ENCODE results near the gene CD207.
"Not testable (repeated sequence)": the region's sequence is repeated elsewhere in the genome, so short reads cannot be mapped to it uniquely, and the experiment has no call there.

Gene CD207
- total RNA-seq: 0 to 1.2 (median 0) reads per million in 17 experiments

DNA sequence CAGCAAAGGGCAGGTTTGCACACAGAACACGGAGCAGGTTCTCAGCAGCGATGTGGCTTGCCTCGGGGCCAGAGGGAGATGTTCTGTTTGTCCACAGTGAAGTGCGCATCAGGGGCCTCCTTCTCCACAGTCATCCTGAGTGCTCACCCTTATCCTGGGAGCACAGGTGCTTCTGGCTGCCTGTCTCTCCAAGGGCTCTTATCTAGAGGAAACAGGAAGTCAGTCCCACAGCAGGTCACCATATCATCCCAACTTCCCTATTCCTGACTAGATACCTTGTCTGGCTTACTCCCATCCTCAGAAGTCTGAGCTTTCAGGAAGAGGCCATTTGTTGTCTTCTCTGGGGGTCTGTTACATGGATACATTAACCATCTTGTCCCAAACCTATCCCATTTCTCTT, at the start of gene CD207:
Gene CD207 (minus strand): TSS at position 174 of the 400 bp plus-strand sequence. CDS start 40 bp downstream, at position 134.
- peak in 1 of 4 experiments; percentile 31 for DNase-seq

DNA sequence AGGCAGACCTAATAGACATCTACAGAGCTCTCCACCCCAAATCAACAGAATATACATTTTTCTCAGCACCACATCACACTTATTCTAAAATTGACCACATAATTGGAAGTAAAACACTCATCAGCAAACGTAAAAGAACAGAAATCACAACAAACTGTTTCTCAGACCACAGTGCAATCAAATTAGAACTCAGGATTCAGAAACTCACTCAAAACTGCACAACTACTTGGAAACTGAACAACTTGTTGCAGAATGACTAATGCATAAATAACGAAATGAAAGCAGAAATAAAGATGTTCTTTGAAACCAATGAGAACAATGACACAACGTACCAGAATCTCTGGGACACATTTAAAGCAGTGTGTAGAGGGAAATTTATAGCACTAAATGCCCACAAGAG, 42.9 kb upstream of the CD207 start:
- DNase-seq: not testable (repeated sequence)

DNA sequence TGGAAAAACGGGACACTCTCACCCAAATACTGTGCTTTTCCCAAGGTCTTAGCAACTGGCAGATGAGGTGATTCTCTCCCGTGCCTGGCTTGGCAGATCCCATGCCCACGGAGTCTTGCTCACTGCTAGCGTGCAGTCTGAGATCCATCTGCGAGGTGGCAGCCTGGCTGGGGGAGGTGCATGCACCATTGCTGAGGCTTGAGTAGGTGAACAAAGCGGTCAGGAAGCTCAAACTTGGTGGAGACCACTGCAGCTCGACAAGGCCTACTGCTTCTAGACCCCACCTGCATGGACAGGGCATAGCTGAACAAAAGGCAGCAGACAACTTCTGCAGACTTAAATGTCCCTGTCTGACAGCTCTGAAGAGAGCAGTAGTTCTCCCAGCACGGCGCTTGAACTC, 40.5 kb upstream of the CD207 start:
- not testable (repeated sequence) for DNase-seq

DNA sequence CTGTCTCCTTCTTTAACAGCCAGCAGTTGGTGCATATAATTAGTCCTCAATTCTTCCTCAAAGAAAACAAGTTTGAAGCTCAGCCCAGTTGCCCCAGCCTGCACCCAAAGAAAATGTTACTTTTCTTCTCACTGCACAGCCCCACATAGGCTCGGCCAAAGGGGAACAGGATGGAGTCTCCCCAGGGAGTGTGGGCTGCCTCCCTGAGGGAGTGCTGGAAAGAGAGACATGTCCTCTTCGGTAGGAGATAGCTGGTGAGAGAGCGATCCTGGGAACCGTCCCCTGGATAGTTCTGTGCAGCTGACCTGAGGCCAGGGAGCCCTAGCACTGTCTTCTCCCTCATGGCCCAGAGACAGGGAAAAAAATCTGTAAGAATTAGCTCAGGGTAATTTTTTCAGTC, 37.9 kb upstream of the CD207 start:
- DNase-seq: no peak

DNA sequence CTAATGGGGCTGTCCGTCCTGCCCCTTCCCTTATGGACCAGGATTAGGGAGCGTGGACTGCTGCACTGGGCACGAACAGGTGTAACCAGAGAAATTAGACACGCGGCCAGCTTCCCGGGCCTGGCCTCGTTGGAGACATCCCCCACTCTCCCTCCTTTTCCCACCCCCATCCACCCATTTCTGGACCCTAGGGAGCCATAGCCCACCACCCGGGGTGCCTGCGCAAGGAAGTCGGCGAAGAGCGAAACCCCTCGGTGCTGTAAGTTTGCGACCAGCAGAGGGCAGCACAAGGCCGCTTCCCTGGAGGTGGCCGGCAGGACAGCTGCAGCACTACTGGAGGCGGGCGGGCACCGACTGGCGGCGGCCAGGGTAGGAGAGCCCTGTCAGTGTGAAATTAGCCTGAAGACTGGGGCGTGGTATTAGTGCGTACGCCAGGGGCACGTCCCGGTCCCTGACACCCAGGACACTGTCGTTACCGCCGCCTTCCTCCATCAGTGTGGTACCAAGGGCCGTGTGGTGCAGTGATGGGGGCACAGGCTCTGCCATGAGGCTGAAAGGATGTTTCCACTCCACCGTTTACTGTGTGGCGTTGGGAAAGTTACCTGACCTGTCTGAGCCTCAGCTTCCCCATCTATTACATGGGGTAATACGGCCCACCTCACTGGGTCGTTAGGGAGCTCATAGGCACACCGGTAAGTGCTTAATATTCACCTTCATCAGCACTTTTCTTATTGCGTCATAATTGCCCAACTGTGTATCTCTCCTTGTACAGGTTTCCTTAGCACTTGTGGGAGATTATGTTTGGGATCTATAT, 36.0 kb upstream of the CD207 start:
- peak; percentile 91 to 96 (median 94) for DNase-seq

DNA sequence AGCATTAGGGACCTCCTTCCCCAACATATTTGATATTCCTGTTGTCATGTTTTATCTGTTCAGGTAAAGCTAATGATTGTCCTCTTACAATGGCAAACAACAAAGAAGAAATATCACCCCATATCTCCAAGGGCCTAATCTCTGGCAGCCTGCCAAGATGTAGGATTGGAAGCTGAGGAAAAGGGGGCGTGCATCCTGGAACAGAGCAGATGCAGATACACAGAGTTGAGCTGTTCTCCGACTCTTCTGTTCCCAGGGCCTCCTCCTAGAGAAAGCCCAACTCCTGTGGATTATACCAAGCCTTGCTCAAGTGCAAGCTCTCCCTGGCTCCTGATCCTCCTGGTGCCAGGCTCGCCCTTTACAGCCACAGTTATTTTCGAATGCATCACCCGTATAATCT, 35.2 kb upstream of the CD207 start:
- DNase-seq: no peak

DNA sequence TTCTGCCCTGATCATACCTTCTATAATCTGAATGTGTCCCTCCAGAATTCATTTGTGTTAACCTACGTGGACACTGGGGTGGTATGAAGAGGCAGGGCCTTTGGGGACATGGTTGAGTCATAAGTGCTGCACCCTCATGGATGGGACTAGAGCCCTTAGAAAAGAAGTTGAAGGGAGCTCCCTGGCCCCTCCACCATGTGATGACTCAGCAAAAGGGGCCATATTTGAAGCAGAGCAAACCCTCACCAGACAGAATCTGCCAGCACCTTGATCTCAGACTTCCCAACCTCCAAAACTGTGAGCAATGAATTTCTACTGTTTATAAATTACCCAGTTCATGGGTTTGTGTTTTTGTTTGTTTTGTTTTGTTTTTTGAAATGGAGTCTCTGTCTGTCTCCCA, 33.4 kb upstream of the CD207 start:
- DNase-seq: no peak

DNA sequence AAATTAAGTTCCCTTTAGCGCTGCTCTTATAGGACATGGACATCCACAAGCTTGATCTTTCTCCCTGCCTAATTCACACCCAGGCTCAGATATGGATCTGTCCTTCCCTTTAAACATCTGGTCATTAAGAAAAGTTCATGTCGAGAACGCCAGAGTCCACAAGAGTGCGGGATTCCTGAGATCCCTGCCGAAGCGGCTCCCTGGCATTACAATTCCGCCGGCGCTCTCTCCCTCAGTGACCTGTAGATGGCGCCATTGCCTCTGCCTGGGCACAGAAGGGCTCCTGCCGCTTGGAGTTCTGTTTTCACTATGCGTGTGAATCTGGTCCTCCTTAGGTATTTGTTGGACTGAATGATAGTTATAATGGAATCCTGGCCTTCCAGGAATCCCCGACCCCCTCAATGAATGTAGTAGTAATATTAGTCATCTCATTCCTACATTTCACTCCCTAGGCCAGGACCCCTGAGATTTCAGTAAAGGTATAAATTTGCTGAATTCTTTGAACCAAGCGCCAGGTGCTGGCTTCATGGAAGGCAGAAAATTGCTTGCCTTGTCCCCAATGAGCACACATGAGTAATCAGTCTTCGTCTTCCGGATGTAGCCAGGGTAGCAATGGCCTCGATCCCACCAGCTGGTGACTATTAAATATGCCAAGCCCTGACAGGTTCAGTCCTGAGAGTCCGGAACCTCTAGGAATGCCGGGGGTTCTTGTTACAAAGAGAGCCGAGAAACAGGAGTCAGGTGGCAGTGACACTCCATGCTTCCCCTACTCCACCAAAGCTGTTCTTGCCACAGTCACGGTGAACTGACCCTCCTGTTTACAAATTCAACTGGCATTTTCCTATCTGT, 26.4 kb upstream of the CD207 start:
- peak; percentile 84 to 90 (median 90) for DNase-seq

DNA sequence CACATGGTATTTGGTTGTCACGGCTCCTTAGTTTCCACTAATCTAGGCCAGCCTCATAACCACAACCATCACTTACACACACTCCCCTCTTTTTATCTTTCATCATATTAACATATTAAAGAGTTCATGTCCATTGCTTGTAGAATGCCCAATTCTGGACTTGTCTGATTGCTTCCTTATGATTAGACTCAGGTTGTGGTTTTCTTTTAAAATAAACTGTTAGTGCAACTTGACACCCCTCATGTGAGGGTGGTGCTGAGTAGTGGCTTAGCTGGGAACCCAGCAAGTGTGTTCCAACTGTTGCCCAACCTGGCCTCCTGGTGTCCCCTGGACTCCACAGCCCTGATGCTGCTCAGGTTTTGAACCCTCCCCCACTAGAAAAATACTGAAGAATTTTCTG, 20.1 kb upstream of the CD207 start:
- no peak for DNase-seq

DNA sequence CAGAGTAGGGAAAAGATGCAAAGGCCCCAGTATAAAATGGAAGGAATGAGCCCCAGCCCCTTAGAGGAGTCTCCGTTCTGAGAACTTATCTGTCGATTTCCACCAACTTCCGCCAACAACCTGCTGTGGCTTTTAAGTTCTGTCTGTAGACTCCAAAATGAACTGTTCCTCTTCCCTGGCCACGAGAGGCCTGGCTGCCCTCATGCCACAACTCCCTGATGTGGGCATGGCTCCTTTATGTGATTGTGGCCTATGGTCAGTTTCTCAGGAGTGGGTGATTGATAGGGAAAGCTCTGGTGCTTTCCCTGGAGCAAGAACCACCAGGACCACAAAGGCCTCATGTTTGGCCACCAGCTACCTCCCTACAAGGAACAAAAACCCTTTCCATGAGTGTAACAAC, 18.8 kb upstream of the CD207 start:
- peak; percentile 27 to 69 (median 56) for DNase-seq

DNA sequence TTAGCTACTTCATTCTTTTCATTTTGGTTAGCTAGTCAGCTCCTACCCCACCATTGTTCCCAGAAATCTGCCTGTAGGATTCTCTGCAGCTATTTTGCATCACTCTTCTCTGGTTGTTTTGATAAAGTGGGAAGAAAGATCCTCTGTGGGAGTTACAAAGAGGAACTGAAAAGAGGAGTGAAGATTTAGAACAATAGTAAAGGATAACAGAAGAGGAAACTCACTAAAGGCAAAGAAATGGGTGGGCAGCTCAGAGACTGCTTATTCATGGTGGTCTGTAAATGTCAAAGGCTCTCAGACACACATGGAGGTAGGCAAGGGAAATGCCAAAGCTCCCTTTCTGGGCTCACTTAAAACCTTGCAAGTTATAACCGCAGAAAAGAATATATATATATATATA, 17.2 kb upstream of the CD207 start:
- DNase-seq: peak; percentile 40 to 80 (median 66)

DNA sequence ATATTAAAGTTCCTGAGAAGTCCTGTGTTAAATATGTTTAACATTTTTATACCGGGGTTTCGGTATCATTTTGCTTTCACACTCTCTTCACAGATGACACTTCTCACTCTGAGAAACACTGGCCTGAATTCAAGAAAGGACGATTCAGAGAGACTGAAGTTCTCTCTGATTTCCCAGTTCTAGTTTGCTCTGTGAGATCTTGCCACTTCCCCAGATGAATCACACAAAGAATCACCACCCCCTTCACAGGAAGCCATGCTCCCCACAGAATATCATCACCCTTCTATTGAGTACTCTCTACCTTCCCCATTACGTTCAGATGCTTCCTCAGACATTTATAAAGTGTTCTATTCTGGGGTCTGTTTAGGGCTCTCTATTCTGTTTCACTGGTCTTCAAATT, 16.1 kb upstream of the CD207 start:
- peak; percentile 78 to 91 (median 84) for DNase-seq

DNA sequence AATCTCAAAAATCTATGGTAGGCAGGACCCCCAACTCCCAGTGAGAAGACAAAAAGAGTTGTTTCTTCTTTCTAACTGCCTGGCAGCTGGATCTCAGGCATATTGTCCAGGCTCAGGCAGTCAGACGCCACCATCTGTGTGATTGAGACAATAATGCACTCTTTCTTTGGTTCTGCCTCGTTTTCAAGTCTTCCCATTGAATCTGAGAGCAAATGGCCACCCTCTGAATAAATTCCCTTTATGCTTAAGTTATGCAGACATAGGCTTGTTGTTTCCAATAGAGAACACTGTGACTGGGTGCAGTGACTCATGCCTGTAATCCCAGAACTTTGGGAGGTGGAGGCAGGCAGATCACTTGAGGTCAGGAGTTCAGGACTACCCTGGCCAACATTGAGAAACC, 15.3 kb upstream of the CD207 start:
- peak in 3 of 4 experiments; percentile 37 to 50 (median 37) for DNase-seq

DNA sequence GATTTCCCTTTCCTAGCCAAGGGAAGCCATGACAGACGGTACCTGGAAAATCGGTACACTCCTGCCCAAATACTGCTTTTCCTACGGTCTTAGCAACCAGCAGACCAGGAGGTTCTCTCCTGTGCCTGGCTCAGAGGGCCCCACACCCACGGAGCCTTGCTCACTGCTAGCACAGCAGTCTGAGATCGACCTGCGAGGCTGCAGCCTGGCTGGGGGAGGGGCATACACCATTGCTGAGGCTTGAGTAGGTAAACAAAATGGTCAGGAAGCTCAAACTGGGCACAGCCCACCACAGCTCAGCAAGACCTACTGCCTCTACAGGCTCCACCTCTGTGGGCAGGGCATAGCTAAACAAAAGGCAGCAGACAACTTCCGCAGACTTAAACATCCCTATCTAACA, 6.8 kb upstream of the CD207 start:
- no peak for DNase-seq

DNA sequence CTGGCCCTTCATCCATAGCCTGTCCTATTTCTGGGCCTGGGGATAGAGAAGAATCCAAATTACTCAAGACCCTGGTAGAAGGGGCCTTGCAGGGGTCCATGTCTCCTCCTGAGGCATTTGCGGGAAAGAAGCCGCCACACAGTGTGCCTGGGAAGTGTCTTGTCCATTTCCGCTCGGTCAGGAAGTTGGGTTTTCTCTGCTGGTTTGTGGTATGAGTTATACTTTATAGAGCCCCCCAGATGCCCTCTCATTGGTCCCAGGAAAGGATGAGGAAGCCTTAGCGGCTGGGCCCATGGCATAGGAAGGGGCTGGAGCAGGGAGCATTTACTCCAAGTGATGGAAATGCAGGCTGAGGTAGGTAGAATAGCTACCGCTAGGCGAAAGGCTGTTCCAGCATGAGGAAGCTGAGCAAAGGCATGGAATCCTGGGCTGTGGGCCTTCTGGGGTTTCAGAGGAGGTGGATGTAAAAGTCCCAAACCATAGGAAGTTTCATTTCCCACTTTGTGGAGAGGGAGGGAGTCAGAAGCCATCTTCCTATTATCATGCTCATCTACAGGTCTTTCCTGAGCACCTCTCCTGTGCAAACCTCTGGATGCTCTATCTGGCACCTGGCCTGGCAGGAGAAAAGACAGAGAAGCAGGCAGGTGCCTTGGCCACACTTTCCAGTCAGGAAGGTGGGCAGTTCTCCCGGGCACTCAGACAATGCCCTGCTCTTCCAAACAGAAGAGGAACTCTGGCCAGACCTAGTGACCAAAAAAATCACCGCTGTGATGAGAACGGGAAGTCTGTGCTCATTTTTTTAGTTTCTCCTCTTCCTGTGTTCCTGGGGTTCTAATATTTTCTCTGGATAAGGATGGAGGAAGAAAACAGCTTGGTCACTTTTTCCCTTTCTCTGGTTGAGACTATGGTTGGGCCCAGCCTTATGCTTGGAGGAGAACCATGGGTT, 2.6 kb upstream of the CD207 start:
- peak in 3 of 4 experiments; percentile 25 to 54 (median 38) for DNase-seq

DNA sequence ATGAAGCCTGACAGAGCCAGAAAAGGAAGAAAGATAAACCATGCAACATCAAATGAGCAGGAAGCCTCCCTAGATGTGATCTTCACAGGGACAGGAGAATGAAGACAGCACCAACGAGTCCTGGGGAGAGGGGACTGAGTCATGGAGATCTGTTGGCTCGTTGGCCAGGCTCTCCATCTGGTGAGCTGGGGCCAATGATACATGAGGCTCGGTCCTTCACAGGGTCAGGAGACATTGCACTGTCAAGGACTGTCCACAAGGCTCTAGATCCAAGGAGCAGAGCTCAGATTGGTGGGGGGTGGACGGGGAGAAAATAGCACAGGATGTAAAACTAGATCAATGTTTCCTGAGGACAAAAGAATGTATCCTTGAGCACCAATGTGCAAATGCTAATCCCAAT, 735 bp downstream of the CD207 start:
- no peak for DNase-seq

DNA sequence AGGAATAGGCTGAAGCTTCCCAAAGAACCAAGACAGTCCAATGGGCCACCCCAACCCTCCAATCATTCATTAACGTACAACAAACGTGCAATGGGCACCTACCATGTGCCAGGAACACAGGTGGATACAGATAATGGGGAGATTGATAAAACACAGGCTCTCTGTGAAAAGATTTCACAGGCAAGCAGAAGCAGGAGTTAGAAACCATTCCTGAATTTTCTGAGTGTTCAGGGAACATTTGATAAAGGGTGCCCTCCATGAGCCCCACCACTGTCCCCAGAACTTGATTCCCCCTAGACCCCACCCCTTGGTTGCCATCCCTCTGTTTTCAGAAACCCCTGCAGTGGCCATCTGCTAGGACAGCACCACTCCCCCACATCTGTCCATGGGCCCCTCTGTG, 1.5 kb downstream of the CD207 start:
- DNase-seq: no peak

DNA sequence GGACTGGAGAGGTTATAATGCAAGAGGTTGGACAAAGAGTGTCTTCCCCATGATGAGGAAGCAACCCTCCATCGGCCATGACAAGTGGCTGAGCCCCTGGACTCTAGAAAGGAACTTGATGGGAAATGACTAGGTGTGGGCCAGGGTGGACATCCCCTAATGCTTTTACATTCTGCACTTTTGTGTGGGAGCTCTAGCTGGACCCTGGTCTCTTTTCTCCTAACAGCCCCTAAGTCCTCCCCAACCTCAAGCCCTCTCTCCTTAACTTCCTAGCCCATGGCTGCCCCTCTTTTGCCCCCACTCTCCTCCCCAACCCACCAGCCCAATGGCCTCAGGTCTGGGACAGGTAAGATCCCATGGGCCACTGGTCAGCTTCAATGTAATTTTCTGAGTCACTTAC, 2.4 kb downstream of the CD207 start:
- no peak for DNase-seq

DNA sequence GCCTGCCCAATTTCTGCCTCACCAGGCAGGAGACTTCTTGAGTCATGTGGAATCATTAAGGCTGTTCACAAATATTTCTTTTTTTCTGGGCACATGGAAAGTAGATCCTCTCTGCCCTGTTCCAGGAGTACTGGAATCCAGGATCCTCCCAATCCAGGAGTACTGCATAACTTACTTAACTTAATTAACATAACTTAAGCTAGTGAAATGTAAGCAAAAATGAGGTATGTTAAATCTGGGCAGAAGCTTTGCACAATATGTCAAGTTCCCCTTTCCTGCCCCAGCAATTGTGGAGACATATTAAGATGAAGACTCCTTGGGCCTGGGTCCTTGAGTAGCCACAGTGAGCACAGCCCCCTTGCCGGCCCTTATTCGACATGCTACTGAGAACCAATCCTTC, 3.2 kb downstream of the CD207 start:
- DNase-seq: peak; percentile 40 to 73 (median 57)

DNA sequence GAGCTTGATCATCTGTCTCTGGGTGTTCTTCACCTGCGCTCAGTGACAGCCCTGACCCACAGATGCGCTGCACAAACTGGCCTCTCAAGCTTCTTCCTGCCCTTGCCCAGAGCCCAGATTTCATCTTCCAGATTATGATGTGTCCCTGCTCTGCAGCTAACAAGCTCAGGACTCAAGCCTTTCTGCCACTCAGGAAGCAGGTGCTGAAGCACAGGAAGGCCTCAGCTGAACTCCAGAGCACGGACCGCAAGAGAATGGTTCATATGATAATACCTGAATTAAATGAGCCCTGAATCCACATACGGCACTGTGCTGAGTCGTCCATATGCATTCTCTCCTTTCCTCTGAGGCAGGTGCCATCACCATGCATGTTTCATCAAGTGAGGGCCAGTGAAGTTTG, 3.8 kb downstream of the CD207 start:
- DNase-seq: no peak

DNA sequence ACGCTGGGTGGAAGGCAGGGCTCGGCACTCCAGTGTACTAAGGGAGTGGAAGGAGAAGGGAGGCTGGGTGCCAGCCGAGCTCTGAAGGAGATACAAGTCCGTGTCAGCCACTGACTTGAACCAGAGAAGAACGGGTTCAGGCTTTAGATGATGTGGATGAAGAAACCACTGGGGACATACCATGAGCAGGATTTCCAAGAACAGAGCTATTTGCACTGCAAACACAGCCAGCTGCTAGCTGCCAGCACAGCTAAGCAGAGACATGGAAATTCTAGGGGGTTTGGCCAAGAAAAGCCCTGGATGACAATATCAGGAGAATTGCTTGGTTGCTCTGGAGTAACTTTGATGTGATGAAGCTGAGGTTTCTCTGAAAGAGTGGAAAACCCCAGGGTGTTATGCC, 5.2 kb downstream of the CD207 start:
- DNase-seq: no peak

DNA sequence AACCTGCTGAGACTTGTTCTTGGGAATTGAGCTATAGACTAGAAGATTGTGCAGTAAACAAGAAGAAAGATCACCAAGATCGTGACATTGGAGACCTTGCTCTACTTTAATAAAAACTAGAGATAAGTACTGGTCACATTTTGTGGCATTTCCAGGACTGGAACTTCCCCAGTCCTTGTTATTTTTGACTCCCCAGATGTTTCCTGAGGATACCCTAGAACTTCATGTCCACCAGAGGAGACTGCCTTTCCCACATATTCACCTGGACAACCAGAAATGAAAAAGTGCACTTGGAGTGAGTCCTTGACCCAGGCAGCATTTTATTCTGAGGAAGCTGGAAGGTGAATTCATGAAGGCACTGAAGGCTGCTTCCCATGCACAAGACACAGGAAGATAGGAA, 5.7 kb downstream of the CD207 start:
- no peak for DNase-seq
